Measurements from ENCODE around the gene RFX7.
A peak's percentile ranks its signal among the peaks of the same experiment; 100 is the strongest.

The RFX7 gene

DNA sequence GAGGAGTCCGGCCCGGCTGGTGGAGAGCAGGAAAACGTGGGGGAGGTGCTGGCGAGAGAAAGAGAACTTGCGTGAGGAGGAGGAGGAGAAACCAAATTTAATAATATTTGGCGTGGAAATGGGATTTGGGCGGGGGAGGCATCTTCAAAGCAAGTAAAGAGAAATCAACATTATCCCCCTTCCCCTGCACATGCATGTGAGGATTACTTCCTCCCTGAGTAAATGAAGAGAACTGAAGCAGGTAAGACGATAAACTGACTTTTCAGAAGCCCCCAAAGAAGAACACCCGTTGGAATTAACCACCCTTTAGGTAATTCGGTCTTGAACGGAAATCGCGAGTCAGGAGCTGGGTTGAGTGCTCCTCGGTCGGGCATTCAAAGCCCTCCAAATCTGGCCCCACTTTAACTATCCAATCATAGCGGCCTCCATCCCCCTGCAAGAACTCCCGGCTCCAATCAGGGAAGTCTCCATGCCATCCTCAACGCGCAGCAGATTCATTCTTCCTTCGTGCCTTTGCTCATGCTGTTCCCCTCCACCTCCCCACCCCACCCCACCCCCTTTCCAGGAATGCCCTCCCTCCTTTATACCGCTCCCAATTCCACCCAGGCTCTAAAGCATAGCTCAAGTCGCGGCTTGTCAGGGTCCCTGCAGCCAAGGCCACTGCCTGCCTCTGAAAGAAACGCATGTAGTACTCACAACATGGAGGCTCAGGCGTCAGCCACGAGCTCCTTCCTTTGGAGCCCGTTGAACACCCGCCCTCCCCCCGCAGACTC, 545 bp upstream of the RFX7 start:
- DNase-seq (ENCODE audit: low read depth) = peak; percentile 4

DNA sequence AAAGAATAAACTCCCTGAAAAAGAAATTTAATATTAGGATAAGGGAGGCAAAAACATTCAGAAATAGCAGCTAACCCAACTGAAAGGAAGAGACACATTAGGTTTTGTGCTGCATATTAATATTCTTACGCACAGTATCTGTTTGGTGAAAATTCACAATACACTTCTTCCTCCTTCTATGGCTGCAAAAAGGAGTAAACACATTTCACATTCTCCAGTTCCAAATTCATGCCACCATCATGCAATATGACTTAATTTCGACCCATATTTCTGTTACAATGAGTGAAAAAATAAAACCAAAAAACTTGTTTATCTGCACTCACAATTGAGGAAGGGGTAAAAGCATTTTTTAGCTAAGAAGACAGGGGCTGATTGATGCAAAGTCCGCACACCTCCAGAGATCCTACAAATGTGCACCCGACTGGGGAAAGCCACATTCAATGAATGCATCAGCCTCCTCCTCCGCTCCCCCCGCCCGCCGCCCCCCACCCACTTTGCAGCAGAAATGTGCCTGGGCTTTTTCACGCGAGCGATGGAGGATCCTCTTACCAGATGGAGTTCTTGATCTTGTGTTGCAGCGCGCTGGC, 1.0 kb downstream of the RFX7 start:
- no peak for DNase-seq (ENCODE audit: low read depth)

DNA sequence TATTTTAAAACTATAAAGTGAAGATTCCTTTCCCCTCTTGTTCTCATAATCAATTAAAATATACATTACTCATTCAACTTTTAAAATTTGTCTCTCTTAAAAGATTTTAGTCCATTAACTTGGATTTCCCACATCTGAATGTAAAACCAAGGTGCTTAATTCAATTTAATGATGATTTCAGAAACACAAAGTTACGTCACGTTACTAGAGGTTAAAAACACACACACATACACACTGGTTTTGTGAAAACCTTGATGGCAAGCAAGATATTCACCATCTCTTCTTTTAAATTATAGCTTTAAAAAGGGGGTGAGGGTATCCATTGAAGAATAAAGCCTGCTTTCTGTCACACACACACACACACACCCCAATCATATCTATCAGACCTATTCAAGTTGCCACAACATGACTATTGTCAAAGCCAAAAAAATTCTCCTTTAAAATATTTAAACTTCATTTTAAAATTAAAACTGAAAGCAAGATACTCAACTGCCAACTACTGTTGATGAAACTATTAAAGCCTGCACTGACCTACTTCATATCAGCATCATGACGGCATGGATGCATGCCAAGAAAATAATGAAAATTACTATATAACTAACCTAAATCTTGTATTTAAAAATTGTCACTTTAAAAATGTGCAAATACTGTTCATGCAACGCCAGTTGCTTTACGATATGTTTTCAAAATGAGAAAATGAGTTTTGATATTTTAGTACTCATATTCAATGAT, 2.1 kb downstream of the RFX7 start:
- DNase-seq (ENCODE audit: low read depth) = no peak

DNA sequence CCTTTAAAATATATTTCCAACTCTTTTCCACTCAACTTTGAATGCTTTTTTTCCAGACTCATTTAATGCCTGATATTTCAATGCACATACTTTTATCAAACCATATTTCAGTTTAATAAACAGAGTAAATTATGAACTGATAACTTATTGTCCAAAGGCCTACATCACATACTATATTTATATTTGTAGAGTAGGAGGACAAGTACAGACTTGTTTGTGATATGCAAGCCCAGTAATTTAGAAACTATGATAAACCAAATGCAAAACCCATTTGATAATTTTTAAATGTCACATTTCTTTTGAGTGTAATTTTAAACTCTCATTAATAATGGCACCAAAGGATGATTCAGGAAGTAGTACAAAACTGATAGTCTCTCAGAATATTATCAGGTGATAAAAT, 3.3 kb downstream of the RFX7 start:
- DNase-seq (ENCODE audit: low read depth) = no peak

DNA sequence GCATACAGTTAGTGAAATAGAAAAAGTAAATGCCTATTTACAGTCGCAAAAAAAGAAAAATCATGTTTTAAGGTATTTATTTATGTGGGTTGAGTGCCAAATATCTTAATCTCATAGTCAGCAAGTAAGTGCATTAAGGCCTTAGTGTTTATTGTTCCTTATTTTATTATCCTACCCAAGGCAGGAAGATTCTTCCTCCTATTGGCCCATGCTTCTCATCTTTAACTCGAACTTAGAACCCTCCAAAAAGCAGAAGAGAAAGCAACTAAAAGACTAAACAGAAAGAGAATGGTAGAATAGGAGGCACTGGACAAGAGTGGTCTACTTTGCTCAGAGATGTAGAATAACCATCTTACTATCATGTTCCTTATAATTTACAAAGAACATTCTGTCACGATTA, 7.5 kb downstream of the RFX7 start:
- DNase-seq (ENCODE audit: low read depth) = no peak

DNA sequence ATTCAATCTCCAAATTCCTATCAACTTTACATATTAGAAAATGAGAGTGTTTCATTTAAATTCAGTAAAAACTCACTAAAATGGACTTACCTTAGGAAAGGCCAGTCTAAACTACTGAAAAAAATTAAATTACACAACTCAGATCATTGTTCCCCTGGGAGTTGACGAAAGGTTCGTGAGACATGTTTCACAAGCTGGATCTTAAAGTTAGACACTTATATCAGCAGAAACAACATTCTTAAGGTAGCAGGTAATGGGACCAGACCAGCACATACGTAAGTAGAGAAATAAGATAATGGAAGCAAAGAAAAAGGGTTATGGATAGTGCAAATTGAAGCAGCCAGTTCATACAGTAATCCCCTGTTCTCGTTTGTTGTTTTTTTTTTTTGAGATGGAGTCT, 8.9 kb downstream of the RFX7 start:
- no peak for DNase-seq (ENCODE audit: low read depth)

DNA sequence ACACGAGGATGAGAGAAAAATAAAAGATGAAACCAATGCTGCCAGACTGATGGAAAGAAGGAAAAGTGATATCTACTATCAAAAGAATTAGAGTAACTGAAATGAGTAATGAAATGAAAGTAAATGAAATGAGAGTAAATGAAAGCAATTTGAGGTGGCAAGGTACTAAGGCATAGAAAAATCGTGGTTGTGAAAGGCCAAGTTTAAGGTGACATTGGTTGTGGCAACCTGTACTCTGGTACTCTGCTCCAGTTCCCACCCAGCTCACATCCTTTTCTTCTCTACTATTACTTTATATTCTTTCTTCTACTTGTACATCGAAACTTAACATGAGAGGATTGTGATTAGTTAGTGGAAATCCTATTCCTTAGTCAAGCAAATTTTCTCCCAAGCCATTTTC, 10.1 kb downstream of the RFX7 start:
- DNase-seq (ENCODE audit: low read depth) = no peak

DNA sequence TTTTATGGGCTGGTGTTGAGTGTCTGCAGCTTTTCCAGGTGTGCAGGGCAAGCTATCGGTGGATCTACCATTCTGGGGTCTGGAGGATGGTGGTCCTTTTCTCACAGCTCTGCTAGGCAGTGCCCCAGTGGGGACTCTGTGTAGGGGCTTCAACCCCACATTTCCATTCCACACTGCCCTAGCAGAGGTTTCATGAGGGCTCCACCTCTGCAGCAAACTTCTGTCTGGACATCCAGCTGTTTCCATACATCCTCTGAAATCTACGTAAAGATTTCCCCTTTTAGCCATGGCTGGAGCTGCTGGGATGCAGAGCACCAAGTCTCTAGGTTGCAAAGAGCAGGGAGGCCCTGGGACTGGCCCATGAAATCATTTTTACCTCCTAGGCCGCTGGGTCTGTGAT, 11.6 kb downstream of the RFX7 start:
- DNase-seq (ENCODE audit: low read depth) = no peak

DNA sequence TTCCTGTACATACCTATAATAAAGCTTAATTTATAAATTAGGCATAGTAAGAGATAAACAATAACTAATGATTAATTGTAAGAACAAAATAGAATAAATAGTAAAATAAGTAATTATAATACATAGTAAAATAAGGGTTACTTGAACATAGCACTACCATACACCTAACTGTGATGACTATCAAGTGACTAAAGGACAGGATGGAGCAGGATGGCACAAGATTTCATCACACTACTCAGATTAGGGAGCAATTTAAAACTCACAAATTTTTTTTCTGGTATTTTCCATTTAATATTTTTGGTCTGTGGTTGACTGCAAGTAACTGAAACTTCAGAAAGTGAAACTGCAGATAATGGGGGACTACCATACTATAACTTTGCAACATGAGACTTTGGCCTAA, 14.8 kb downstream of the RFX7 start:
- DNase-seq (ENCODE audit: low read depth) = no peak

DNA sequence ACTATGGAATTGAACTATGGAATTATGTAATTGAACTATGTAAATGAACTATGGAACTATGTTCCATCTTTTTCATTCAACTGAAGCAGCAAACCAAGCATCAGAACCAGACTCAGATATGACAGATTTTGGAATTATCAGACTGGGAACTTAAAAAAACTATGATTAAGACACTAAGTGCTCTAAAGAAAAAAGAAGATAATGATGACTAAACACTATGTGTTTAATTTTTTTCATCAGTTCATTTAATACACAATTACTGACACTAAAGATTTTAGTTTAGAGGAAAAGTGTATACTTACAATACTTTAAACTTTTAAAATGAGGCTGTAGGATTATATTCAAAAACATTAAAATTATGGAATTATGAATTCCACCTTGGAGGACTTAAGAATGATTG, 15.3 kb downstream of the RFX7 start:
- DNase-seq (ENCODE audit: low read depth) = no peak

DNA sequence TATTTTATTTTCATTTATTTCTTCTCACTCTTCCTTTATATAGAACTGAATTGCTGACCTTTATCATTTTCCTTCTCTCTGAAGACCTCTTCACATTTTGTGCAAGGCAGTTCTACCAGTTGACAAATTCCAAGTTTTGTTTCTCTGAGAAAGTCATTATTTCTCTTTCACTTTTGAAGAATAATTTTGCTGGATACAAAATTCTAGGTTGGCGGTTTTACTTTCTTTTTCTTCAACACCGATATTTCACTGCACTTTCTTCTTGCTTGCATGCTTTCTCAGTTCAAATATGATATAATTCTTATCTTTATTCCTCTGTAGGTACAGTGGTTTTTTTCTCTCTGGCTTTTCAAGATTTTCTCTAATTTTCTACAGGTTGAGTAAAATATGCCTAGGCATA, 15.9 kb downstream of the RFX7 start:
- DNase-seq (ENCODE audit: low read depth) = no peak

DNA sequence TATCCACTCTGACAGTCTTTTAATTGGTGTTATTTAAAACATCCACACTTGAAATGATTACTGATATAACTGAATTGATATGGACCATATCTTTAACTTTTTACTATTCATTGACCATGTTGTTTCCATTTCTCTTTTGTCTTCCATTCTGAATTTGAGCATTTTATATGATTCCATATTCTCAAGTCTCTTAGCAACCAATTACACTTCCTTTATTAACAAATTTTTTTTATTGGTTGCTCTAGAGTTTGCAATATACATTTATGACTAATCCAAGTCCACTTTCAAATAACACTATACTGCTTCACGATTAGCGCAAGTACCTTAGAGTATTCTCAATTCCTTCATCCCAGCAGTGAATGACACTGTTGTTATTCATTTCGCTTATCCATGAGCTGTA, 16.4 kb downstream of the RFX7 start:
- no peak for DNase-seq (ENCODE audit: low read depth)

DNA sequence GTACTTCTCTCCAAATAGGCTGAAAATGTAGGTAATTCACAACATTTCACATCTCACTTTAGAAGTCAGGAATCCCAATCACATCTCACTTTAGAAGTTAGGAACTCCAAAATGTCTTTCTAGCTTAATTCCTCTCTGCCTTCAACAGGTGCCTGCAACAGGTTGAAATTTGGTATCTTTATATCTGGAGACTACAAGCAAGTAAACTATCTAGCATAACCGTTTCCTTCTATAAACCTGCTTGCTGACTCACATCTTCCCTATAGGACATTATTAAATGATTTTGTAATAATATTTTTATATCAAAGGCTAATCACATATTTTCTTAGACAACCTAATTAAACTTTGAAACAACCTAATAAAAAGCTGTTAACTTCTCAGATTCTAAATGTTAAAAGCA, 18.2 kb downstream of the RFX7 start:
- DNase-seq (ENCODE audit: low read depth) = no peak

DNA sequence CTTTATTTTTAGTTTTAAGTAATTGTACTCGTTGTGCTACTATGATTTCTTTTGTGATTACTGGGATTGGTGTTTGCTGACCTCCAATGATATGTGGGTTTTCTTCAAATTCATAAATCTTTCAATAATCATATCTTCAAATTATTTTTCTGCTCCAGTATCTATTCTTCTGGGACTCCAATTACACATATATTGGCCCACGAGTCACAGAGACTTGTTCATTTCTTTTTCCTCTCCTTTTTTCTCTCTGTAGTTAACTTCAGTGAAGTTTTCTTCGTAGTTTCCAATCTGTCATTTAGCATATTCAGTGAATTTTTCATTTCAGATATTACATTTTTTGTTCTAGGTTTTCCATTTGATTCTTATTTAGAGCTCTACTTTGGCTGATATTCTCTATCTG, 21.4 kb downstream of the RFX7 start:
- no peak for DNase-seq (ENCODE audit: low read depth)

DNA sequence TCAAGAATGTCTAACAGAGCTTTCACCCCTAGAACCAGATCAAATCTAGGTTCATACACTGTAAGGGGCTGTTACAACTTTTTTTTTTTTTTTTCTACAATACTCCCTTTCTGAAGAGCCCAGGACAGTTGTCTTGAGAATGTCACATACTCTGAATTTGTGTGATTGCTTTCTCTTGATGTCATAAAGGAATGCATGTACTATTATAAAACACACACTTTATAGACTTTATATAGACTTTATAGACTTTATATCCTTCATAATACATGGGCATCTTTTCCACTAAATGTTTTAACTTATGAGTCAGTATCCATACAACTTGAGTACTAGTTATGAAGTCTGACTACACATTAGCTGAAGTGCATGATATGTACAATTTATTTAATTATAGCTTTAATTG, 26.3 kb downstream of the RFX7 start:
- no peak for DNase-seq (ENCODE audit: low read depth)

DNA sequence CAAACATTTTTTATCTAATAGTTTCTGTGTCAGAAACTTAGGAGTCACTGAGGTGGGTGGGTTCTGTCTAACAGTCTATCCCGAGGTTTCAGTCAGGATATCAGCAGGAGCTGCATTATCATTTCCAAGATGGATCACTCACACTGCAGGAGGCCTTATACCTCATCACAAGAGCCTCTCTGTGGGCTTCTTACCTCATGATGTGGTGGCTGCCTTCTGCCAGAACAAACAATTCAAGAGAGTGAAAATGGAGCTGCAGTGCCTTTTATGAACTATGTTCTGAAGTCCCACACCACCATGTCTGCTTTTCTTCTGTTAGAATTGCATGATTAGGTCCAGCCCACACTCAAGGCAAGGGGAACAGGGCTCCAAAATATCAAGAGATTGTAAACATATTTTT, 27.9 kb downstream of the RFX7 start:
- DNase-seq (ENCODE audit: low read depth) = no peak

DNA sequence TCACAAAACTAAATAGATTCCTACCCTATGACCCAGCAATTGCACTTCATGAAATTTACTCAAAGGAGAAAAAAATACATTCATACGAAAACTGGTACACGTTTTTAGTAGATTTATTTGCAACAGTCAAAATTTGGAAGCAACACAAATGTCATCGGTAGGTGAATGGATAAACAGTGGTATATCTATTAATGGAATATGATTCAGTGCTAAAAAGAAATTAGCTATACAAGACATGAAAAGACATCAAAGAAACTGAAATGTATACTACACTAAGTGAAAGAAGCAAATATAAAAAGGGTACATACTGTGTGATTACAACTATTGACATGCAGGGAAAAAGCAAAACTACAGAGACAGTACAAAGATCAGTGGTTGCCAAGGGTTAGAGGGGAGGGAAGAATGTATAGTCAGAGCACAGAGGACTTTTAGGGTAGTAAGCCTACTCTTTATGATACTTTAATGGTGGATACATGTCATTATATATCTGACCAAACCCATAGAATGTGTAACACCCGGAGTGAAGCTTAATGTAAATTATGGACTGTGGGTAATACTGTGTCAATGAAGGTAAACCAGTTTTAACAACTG, 31.6 kb downstream of the RFX7 start:
- no peak for DNase-seq (ENCODE audit: low read depth)

DNA sequence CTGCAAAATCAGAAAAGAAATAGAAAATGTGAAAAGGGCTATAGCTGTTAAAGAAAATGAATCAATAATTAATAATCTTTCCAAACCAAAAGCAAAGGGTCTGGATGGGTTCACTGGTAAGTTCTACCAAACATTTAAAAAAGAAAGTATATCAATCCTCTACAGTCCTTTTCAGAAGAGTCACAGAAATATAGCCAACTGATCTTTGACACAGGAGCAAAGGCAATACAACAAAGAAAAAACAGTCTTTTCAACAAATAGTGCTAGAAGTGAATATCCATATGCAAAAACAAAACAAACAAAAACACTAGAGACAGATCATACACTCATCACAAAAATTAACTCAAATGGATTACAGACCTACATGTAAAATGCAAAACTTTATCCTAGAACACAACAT, 32.6 kb downstream of the RFX7 start:
- DNase-seq (ENCODE audit: low read depth) = no peak

DNA sequence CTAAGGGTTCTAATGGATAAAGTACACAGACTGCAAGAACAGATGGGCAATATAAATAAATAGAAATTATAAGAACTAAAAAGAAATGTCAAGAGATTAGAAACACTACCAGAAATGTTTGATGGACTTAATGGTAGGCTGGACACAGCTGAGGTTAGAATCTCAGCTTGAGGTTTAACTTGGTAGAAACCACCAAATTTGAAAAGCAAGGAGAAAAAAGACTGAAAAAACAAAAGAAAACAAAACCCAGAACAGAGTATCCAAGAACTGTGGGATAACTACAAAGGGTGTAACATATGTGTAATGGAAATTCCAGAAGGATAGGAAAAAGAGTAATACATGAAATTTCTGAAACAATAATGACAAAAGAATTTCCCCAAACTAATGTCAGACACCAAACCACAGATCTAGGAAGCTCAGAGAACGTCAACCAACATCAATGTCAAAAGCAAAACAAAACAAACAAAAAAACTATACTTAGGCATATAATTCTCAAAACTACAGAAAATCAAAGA, 35.0 kb downstream of the RFX7 start:
- DNase-seq (ENCODE audit: low read depth) = no peak

DNA sequence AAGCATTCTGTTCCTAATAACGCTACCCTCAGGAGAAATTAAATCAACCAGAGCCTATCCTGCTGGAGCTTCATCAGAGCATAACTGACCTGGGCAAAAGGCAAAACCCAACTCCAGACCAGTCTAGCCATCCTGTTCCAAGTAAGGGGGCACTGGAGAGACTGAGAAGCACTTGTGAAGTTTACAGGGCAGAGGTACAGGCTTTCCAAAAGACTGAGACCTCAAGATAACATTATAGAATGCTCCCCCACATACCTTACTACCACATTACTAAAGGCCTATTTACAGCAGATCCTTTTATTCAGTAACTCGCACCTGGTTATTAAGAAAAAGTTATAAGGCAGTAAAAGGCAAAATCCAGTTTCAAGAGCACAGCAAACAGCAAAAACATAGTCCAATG, 35.5 kb downstream of the RFX7 start:
- no peak for DNase-seq (ENCODE audit: low read depth)

DNA sequence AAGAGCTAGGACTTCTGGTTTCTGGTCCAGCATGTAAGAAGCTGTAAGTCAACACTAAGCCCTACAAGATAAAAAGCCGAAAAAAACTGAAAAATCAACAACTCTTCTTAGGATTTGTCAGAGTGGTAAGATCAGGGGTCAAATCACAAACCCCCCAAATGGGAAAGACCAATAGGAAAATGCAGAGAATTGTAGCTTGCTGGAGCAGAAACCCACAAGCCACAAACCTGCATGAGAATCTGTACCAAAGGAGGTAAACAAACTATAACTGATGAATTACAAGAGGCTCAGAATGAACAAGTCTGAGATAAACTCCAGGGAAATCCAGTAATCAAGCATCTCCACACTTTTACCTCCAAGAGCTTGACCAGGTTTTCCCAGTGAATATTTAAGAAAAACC, 36.0 kb downstream of the RFX7 start:
- no peak for DNase-seq (ENCODE audit: low read depth)

DNA sequence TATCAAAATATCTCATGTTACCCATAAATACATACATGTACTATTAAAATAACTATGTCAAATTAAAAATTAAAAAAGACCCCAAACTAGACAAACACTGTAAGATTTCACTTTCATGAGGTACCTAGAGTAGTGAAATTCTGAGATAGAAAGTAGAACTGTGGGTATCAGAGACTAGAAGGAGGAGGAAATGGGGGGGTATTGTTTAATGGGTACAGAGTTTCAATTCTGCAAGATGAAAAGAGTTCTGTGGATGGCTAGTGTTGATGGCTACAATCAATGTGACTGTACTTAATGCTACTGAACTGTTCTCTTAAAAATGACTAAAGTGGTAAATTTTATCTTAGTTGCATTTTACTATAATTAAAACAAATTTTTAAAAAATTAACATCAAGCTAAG, 36.6 kb downstream of the RFX7 start:
- no peak for DNase-seq (ENCODE audit: low read depth)
